GM12801 (cell line): ENCODE measurements around the gene SCYL3.

Source experiments
- TF ChIP-seq, protein P1 (sequence below): IDR thresholded peaks from one replicate; pipeline ENCODE4 v1.5.1; 2011; ENCODE audit warnings: control low read depth; ENCODE audit not compliant: insufficient read length; ENCODE audit errors: extremely low read depth

The SCYL3 gene

DNA sequence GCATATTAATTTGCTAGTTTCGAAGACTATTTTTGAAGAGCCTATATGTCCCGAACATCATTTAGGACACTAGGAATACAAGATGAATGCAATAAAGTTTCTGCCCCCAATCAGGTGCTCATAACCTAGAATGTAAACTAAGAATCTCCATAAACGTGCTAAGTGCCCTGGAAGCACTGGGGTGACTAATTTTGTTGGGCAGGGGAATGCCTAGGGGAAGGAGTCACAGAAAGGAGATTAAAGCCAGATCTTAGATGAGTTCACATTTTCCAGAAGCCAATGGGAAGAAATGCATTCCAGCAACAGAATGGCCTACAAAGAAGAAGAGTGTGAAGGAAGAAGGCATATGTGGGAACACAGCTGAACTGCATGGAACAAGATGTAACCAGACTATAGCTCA is 19.5 kb downstream of the SCYL3 start:
- TF ChIP-seq, protein P1, sequence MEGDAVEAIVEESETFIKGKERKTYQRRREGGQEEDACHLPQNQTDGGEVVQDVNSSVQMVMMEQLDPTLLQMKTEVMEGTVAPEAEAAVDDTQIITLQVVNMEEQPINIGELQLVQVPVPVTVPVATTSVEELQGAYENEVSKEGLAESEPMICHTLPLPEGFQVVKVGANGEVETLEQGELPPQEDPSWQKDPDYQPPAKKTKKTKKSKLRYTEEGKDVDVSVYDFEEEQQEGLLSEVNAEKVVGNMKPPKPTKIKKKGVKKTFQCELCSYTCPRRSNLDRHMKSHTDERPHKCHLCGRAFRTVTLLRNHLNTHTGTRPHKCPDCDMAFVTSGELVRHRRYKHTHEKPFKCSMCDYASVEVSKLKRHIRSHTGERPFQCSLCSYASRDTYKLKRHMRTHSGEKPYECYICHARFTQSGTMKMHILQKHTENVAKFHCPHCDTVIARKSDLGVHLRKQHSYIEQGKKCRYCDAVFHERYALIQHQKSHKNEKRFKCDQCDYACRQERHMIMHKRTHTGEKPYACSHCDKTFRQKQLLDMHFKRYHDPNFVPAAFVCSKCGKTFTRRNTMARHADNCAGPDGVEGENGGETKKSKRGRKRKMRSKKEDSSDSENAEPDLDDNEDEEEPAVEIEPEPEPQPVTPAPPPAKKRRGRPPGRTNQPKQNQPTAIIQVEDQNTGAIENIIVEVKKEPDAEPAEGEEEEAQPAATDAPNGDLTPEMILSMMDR = no peak

DNA sequence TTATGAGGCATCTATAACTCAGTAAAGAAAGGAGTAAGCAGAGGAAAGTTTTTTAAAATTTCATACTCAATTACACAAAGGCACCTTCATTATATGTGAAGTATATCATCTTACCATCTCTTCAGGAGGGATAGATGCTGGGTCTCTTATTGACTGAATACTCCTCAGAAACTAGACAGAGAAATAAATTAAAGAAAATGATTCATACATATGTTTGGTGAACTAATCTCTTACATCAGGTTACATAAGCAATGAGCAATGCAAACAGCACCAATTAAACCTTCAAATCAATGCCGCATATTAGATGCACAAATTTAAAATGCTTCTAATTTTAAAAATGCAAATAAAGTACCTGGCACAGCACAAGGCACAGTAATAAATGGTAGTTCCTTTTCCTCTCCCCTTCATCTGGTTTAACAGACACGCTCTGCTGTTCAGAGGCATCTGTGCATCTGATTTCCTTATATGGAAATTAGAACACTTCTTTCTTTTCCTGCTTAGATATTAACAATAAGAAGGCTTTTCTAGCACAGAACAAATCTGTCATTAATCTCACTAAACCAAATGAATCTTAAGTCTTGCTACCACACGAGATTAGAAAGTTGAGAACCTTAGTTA is 20.0 kb downstream of the SCYL3 start:
- TF ChIP-seq, protein P1 = no peak

DNA sequence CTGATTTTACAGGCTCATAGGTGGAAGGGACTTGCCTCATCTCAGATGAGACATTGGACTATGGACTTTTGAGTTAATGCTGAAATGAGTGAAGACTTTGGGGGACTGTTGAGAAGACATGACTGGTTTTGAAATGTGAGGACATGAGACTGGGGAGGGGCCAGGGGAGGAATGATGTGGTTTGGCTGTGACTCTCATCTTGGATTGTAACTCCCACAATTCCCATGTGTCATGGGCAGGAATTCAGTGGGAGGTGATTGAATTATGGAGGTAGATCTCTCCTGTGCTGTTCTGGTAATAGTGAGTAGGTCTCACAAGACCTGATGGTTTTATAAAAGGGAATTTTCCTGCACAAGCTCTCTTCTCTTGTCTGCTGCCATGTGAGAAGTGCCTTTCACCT is 20.8 kb downstream of the SCYL3 start:
- TF ChIP-seq, protein P1 = no peak

DNA sequence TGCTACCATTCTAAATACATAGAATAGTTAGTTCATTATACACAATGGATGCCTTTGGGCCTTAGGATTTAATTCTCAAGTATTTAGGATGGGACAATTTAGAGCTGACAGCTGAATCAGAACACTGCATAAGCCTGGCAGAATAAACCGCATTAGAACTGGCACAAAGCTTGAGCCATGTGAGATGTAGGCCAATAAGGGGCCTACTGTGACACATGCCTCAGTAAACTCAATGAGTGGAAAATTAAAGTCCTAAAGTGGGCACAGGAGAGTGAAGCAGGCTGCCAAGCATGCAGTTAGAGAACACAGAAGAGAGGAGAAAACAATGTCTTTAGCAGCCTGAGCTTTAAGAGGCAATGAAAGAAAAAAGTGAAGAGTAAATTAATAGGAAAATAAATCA is 24.3 kb downstream of the SCYL3 start:
- TF ChIP-seq, protein P1 = no peak

DNA sequence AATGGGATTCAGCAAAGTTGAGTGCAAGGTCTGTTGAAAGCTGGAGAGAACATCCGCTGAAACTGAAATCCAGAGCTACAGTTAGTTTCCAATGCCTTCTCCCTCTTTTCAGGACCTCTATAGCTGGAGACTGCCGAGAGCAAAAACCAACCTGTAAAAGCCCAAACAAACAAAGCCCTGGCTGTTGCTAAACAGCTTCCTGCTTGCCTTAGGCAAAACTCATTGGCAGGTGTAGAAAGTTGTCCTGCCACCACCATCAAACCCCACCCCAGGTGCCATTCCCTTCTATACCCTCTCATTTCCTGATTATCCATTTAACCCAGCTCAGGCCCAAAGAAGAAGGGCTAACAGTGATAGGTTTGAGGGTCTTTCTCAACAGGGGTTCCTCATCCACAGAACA is 24.7 kb downstream of the SCYL3 start:
- TF ChIP-seq, protein P1 = no peak

DNA sequence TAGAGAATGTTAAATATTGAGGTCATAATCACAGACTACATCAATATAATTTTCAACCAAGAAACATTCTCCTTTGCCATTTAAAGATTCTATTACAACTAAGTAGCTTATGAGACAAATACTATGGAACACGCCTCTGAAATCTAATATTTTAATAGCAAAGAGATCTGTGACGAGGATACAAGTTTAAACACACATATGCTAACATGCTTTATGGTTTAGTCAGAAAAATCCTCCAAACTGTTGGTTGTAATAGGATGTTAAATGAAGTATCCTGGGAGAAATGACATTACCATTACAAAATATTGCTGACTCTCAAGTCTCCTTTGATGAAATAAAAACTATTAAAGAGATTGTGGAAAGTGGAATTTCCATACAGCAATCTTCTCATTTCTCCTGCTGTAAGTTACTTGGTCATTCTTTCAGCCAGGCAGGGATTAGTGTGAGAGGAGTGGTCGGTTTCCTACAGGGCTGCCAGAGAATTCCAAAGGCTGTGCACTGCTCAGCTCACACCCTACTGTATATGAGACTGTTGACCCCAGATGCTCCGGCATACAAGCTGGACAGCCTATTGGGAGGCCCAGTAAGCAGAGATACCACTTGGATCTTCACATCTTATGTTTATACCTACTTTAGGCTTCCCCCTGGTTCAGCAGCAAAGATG is 26.6 kb downstream of the SCYL3 start:
- TF ChIP-seq, protein P1 = no peak

DNA sequence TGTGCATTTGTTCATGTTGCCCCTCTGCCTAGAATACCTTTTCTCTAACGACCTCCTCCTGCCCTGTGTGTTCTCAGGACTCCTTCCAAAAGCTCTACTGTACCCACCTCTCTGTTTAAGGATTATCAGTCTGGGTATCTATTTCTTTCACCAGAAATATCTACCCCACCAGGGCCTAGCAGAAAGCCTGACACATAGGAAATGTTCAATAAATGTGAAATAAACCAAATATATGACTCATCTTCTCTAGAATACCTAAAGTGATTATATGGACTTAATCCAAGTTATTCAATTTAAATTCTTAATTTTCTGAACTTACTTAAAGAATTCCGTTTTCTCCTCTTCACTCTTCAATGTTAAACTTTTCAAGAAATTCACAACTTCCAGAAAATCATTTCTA is 27.1 kb downstream of the SCYL3 start:
- TF ChIP-seq, protein P1 = no peak

DNA sequence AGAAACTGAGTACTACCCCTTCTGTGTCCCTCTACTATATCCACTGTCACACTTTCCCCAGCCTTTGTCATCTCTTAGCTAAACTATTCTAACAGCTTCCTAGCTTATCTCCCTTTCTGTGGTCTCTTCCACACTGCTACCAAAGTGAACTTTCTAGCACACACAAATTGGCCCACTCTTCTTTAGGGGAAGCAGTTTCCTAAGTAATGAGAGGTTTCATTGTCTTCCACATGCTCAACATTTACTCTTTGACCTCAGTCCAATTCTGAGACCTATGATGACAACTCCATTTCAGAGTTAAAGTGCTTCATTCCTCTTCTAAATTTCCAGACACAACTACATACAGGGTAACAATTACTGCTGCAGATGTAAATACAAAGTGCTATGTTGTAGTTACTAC is 32.9 kb downstream of the SCYL3 start:
- TF ChIP-seq, protein P1 = no peak
